D721Med (cell line): Measurements from ENCODE around the gene HCN4.

ENCODE experiments used
- DNase-seq: peaks from one replicate; pipeline ENCODE4 v3.0.0; 2011; ENCODE audit warnings: low spot score; ENCODE audit not compliant: insufficient read length
- FAIRE-seq: peaks from 2 replicates; lab custom pipeline; 2011; peaks lifted over from hg19 to GRCh38; lab: Jason Lieb, UNC
- TF ChIP-seq, protein P1 (sequence below): IDR thresholded peaks from 2 replicates; pipeline ENCODE4 v1.5.1; 2012; ENCODE audit warnings: mild to moderate bottlenecking, control low read depth; ENCODE audit not compliant: insufficient read depth; ENCODE audit errors: missing control alignments

The HCN4 gene

GRCh38 chr15:73370151-73370550 is 1.4 kb upstream of the HCN4 start:
- no peak for FAIRE-seq
- TF ChIP-seq, protein P1, sequence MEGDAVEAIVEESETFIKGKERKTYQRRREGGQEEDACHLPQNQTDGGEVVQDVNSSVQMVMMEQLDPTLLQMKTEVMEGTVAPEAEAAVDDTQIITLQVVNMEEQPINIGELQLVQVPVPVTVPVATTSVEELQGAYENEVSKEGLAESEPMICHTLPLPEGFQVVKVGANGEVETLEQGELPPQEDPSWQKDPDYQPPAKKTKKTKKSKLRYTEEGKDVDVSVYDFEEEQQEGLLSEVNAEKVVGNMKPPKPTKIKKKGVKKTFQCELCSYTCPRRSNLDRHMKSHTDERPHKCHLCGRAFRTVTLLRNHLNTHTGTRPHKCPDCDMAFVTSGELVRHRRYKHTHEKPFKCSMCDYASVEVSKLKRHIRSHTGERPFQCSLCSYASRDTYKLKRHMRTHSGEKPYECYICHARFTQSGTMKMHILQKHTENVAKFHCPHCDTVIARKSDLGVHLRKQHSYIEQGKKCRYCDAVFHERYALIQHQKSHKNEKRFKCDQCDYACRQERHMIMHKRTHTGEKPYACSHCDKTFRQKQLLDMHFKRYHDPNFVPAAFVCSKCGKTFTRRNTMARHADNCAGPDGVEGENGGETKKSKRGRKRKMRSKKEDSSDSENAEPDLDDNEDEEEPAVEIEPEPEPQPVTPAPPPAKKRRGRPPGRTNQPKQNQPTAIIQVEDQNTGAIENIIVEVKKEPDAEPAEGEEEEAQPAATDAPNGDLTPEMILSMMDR, result no peak

GRCh38 chr15:73369154-73369694 is 466 bp upstream of the HCN4 start:
- DNase-seq, result no peak
- FAIRE-seq, result no peak
- TF ChIP-seq, protein P1, result no peak

More at GRCh38 chr15:73370151-73370550, 1.4 kb upstream of the HCN4 start:
- no peak for DNase-seq

DNA sequence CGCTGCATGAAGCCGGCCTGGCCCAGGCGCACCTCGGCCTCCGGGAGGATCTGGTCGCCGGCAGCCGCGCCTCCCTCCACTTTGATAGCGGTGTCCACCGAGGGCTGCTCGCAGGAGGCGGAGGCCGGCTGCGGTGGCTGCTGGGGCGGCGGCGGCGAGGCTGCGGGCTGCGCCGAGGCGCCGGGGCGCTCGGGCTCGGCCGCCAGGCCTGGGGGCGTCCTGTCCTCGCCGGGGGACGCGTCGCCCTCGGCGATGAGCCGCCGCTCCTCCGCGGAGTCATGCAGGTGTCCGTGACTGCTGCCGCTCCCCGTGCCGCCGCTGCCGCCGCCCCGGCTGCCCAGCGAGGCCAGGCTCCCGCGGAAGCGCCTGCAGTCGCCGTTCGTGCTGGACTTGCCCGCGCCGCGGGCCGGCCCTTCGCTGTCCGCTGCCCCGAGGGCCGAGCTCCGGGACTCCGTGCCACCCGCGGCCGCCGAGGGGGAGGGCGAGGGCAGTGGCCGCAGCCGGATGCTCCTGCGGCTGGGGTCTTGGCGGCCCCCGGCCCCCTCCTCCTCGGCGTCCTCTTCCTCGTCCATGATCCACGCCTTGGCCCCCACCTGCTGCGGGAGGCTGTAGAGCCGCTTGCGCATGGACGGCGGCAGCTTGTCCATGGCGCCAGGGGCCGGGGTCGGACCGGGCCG is 996 bp downstream of the HCN4 start:
- TF ChIP-seq, protein P1, result no peak
- no peak for FAIRE-seq
- DNase-seq, result peak; percentile 47

DNA sequence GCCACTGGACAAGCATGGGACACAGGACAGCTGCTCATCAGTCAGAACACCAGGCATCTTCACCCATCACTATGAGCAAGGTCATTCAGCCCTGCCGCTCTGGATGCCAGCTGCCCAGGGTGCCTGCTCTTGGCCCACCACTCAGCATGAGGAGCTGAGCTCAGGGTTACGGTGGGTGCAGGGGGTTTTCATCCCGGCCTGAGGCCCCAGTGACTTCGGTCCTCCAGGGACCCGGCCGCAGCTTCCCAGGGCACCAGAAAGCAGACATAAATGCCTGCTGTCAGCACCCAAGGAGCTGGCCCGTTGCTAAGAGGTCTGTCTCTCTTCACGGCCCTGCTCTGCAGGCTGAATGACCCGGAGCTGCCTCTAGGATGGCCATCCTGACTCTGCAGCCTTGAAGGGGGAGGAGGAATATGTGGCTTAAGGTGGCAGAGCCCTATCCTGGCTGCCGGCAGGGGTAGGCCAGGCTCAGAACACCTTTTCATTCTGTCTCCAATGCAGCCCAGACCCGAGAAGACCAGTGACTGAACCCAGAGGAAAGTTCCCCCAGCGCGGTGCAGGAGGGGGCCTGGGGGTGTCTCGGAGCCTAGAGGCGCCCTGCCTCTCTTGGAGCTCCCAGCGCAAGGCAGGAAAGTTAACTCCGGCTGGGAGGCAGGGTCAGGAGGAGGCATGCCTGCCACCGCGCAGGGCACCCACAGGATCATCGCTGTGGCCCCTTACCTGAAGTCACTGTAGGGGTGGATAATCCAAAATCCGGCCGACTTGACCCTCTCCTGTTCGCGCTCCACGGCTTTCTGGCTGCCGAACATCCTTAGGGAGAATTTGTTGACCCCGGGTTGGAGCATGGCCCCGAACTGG is 1.8 kb downstream of the HCN4 start:
- FAIRE-seq, result no peak
- TF ChIP-seq, protein P1, result no peak
- DNase-seq, result no peak

GRCh38 chr15:73364070-73364469 is 4.7 kb downstream of the HCN4 start:
- FAIRE-seq, result no peak
- TF ChIP-seq, protein P1, result no peak
- DNase-seq, result no peak

- DNase-seq (no peak), FAIRE-seq (no peak)
- TF ChIP-seq, protein P1, result no peak
These were observed 5.9 kb downstream of the HCN4 start for GRCh38 chr15:73362900-73363299.
